NT2/D1 (cell line): ENCODE data around the gene TPM1.

Experiments used
- SUZ12 ChIP-seq: IDR thresholded peaks from 2 replicates; pipeline ENCODE4 v1.6.1; 2011; ENCODE audit not compliant: insufficient read length, insufficient read depth; ENCODE audit errors: extremely low read depth
- YY1 ChIP-seq: IDR thresholded peaks from 2 replicates; pipeline ENCODE4 v1.6.1; 2011; ENCODE audit not compliant: insufficient read length, insufficient read depth
- ZNF274 ChIP-seq: IDR thresholded peaks from 2 replicates; pipeline ENCODE4 v1.6.1; 2011; ENCODE audit warnings: mild to moderate bottlenecking, low read depth, low read length

DNA sequence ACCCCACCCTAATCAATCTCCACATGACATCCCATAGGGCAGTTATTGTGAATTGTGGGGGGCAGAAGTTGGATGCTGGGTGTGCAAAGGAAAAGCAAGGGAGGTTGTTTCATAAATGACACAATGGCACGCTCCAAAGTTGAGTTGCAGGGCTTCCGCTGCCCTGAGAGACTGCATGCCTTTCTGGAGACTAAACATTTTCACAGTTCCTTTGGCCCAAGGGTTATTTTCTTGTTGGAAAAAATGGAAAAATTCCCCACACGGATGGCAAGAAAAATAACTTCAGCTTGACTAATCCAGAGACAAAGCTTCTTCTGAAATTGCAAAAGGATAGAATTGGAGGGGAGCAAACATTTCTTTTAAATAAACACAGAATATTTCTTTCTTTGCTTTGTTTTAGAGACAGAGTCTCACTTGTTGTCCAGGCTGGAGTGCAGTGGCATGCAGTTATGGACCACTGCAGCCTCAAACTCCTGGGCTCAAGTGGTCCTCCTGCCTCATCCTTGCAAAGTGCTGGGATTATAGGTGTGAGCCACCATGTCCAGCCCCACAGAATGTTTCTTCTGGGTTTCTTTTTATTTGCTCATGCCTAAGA, 19.1 kb upstream of the TPM1 start:
- no peak for TF ChIP-seq SUZ12
- TF ChIP-seq YY1: no peak
- TF ChIP-seq ZNF274: no peak
